Measurements from ENCODE around the gene GMPPA.

The GMPPA gene

DNA sequence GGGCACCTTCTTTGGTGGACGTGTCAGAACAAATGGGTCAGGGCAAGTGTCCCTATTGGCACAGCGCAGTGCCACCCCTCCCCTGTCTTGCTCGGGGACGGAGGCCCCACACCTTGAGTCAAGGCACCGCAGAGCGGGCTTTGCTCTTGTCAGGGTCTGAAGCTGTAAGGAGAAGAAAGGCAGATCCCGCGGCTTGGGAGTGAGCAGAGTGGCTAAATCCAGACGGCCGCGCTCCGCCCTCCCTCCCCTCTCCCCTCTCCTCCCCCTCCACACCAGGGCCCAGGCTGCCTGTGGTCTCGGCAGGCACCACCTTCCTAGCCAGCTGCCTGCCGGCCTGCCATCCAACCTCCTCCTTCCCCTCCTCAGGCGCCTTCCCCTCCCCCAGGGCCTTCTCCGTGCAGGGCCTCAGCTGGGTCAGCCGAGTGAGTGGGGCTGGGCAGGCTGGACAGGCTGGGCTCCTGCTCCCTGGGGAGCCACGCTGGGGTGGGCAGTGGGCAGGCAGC is 38.2 kb upstream of the GMPPA start:
- peak overlapping the region; percentile 5 for H3K4me3 ChIP-seq (ENCODE audit: extremely low read depth, insufficient read depth, low read length, poor library complexity, severe bottlenecking)
- H3K4me1 ChIP-seq (ENCODE audit: control insufficient read depth, insufficient read depth, low read length, poor library complexity, severe bottlenecking): peaks cover 45% of the 10 kb centered on the region
- no peaks in the 10 kb centered on the region for H3K9me3 ChIP-seq (ENCODE audit: control insufficient read depth, low read length)
- peak overlapping the region; percentile 75 for H3K27ac ChIP-seq (ENCODE audit: low read depth, low read length, severe bottlenecking)
- peaks cover 30% of the 10 kb centered on the region for H3K36me3 ChIP-seq (ENCODE audit: control insufficient read depth, insufficient read depth, low read length)
- WGBS, 2 experiments (ENCODE audit: insufficient coverage in 2 of 2): 15 to 16% methylated on average over 6 to 10 of the region's 18 CpGs

DNA sequence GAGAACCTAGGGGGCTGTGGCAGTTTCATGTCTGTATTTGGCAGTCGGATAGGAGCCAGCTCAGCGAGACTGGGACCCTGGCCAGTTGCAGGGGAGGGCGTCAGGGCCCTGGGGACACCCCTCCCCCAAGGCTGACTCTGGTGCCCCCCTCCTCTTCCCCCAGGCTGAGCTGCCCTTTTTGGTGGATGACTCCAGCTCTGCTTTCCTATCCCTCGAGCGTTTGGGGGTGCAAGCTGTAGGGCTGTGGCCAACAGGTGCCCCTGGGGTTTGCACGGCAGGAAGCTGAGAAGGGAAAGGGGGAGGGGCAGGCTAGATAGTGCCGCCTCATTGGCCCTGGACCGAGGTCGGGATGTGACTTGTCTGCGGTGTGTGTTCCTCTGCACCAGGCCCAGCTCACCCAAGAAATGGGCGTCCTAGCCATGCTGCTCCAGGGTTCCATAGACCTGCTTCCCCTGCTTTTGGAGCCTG is 37.6 kb upstream of the GMPPA start:
- 42 to 47% methylated on average over 6 to 8 of the region's 11 CpGs for WGBS, 2 experiments (ENCODE audit: insufficient coverage in 2 of 2)
- H3K27ac ChIP-seq (ENCODE audit: low read depth, low read length, severe bottlenecking): peak overlapping the region; percentile 75
- peak overlapping the region; percentile 5 for H3K4me3 ChIP-seq (ENCODE audit: extremely low read depth, insufficient read depth, low read length, poor library complexity, severe bottlenecking)
- H3K4me1 ChIP-seq (ENCODE audit: control insufficient read depth, insufficient read depth, low read length, poor library complexity, severe bottlenecking): peaks cover 45% of the 10 kb centered on the region
- H3K36me3 ChIP-seq (ENCODE audit: control insufficient read depth, insufficient read depth, low read length): peaks cover 27% of the 10 kb centered on the region
- H3K9me3 ChIP-seq (ENCODE audit: control insufficient read depth, low read length): no peaks in the 10 kb centered on the region

DNA sequence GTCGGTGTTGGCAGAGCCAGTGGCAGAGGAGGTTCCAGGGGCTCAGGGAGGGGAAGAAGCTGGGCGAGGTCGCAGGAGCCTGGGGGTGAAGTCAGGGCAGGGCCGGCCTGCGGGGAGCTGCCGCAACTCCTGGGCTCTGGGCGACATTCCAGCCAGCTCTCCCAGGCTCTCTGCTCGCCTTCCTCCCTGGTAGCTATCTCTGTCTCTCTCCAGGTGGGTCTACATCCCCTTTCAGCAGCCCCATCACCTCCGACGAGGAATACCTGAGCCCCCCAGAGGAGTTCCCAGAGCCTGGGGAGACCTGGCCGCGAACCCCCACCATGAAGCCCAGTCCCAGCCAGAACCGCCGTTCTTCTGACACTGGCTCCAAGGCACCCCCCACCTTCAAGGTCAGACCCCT is 37.0 kb upstream of the GMPPA start:
- Histone ChIP-seq H3K9me3 (ENCODE audit: control insufficient read depth, low read length) (no peaks in the 10 kb centered on the region), H3K27ac (ENCODE audit: low read depth, low read length, severe bottlenecking) (no peak overlapping the region), H3K4me1 (ENCODE audit: control insufficient read depth, insufficient read depth, low read length, poor library complexity, severe bottlenecking) (peaks cover 46% of the 10 kb centered on the region), H3K4me3 (ENCODE audit: extremely low read depth, insufficient read depth, low read length, poor library complexity, severe bottlenecking) (no peak overlapping the region), H3K36me3 (ENCODE audit: control insufficient read depth, insufficient read depth, low read length) (peaks cover 29% of the 10 kb centered on the region)
- WGBS, 2 experiments (ENCODE audit: insufficient coverage in 2 of 2): 87 to 92% methylated on average over 7 to 14 of the region's 14 CpGs

DNA sequence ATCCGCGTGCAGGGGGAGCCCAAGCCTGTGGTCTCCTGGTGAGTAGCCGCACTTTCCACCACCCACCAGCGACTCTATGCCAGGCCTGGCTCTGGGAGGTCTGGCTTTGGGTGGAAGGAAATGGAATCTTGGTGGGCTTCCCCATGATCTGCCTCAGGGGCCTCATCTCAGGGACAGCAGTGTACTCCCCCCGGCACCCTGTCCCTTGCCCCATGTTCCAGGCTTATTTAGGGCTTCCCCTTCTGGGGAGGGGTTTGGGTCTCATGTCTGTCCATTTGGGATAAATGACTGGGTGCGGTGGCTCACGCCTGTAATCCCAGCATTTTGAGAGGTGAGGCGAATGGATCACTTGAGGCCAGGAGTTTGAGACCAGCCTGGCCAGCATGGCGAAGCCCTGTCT is 36.3 kb upstream of the GMPPA start:
- no peaks in the 10 kb centered on the region for H3K9me3 ChIP-seq (ENCODE audit: control insufficient read depth, low read length)
- H3K27ac ChIP-seq (ENCODE audit: low read depth, low read length, severe bottlenecking): no peak overlapping the region
- no peak overlapping the region for H3K4me3 ChIP-seq (ENCODE audit: extremely low read depth, insufficient read depth, low read length, poor library complexity, severe bottlenecking)
- peaks cover 36% of the 10 kb centered on the region for H3K36me3 ChIP-seq (ENCODE audit: control insufficient read depth, insufficient read depth, low read length)
- peaks cover 52% of the 10 kb centered on the region for H3K4me1 ChIP-seq (ENCODE audit: control insufficient read depth, insufficient read depth, low read length, poor library complexity, severe bottlenecking)
- 80% methylated on average over 4 to 5 of the region's 9 CpGs for WGBS, 2 experiments (ENCODE audit: insufficient coverage in 2 of 2)

DNA sequence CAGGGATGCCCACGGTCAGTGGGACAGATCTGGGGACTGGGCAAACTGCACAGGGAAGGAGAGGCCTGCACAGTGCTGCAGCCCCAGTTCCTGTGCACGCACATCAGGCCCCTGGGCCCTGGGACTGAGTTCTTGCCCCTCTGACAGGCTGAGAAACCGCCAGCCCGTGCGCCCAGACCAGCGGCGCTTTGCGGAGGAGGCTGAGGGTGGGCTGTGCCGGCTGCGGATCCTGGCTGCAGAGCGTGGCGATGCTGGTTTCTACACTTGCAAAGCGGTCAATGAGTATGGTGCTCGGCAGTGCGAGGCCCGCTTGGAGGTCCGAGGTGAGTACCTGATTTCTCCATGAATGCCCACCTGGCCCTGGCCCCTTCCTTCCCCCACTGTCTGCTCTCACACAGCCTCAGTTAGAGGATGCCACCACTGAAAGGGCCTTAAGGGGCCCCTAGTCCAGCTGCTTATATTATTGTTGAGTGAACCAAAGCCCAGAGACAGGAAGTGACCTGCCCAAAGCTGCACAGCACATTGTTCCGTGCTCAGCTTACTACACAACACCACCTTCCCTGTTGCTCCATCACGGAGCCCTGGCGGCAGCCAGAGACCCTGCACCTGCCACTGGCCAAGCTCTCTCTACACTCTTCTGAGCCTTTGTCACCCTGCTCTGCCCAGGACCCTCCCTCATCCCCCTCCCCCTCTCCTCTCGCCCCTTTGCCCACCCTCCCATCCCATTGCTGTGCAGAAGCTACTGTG is 34.2 kb upstream of the GMPPA start:
- no peak overlapping the region for H3K4me3 ChIP-seq (ENCODE audit: extremely low read depth, insufficient read depth, low read length, poor library complexity, severe bottlenecking)
- no peaks in the 10 kb centered on the region for H3K9me3 ChIP-seq (ENCODE audit: control insufficient read depth, low read length)
- H3K36me3 ChIP-seq (ENCODE audit: control insufficient read depth, insufficient read depth, low read length): peaks cover 42% of the 10 kb centered on the region
- peaks cover 43% of the 10 kb centered on the region for H3K4me1 ChIP-seq (ENCODE audit: control insufficient read depth, insufficient read depth, low read length, poor library complexity, severe bottlenecking)
- no peak overlapping the region for H3K27ac ChIP-seq (ENCODE audit: low read depth, low read length, severe bottlenecking)
- 94 to 96% methylated on average over 20 of the region's 21 CpGs for WGBS, 2 experiments (ENCODE audit: insufficient coverage in 2 of 2)

DNA sequence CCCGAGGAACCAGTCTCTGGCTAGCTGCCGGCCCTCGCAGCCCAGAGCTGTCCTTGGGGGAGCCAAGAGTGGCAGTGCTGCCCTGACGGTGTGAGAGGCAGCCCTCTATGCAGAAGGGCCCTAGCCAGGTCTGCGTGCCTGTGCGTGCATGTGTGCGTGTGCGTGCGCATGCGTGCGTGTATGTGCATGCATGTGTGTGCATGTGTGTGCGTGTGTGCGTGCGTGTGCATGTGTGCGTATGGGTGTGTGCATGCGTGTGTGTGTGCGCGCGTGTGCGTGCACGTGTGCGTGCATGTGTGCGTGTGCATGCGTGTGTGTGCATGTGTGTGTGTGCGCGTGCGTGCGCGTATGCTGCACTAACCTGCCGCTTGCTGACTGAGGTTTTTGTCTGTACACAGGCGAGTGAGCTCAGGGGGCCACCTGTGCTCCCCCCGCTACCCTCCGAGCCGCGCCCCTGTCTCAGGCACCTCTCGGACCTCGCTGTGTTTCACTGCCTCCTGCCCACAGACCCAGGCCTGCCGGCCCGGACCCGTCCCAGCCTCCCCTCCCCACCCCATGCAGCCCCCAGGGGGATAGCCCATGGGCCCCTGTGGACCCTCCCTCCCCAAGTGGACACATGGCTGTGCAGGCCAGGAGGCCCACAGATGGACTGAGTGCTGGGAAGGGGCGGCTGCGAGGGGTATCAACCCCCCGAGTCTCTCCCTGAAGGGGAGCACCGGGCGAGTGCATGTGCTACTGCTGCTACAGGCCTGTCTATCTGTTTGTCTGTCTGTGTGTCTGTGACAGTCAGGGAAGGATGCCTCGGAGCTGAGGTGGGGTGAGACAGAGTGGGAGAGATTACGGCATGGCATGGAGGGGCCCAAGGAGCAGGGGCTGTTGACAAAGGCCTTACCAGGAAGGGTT is 32.8 kb upstream of the GMPPA start:
- peaks cover 42% of the 10 kb centered on the region for H3K36me3 ChIP-seq (ENCODE audit: control insufficient read depth, insufficient read depth, low read length)
- H3K27ac ChIP-seq (ENCODE audit: low read depth, low read length, severe bottlenecking): no peak overlapping the region
- no peaks in the 10 kb centered on the region for H3K9me3 ChIP-seq (ENCODE audit: control insufficient read depth, low read length)
- H3K4me1 ChIP-seq (ENCODE audit: control insufficient read depth, insufficient read depth, low read length, poor library complexity, severe bottlenecking): peaks cover 32% of the 10 kb centered on the region
- no peak overlapping the region for H3K4me3 ChIP-seq (ENCODE audit: extremely low read depth, insufficient read depth, low read length, poor library complexity, severe bottlenecking)
- 92 to 94% methylated on average over 42 to 47 of the region's 47 CpGs for WGBS, 2 experiments (ENCODE audit: insufficient coverage in 2 of 2)

DNA sequence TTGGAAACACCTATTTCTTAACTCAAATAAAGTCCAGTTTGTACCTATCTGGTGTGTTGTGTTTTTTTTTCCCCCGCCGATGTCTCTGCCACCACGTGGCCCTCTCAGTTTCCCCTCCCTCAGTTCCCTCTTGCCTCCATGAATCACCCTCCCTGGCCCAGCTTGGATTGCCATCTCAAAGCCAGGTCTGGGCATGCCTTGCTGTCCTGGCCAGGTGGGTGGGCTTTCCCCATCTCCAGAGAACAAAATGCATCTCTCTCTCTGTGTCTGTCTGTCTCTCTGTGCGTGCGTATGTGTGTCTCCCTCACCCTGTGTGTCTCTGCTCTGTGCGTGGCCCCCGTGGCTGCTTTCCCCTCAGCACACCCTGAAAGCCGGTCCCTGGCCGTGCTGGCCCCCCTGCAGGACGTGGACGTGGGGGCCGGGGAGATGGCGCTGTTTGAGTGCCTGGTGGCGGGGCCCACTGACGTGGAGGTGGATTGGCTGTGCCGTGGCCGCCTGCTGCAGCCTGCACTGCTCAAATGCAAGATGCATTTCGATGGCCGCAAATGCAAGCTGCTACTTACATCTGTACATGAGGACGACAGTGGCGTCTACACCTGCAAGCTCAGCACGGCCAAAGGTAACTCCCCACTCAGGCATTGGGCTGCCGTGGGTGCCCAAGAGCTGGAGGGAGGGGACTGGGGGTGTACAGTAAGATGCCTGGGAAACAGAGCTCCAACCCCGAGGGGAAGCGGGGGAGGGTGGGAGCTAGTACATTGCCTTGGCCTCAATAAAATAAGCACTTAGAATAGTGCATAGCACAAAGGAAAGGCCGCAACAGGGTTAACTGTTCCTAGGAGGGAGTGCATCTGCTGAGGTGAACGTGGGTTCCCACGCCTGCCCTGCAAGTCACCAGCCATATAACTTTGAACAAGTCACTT is 31.6 kb upstream of the GMPPA start:
- Histone ChIP-seq H3K36me3 (ENCODE audit: control insufficient read depth, insufficient read depth, low read length) (peaks cover 38% of the 10 kb centered on the region), H3K4me1 (ENCODE audit: control insufficient read depth, insufficient read depth, low read length, poor library complexity, severe bottlenecking) (peaks cover 22% of the 10 kb centered on the region), H3K9me3 (ENCODE audit: control insufficient read depth, low read length) (no peaks in the 10 kb centered on the region), H3K27ac (ENCODE audit: low read depth, low read length, severe bottlenecking) (no peak overlapping the region), H3K4me3 (ENCODE audit: extremely low read depth, insufficient read depth, low read length, poor library complexity, severe bottlenecking) (no peak overlapping the region)
- WGBS, 2 experiments (ENCODE audit: insufficient coverage in 2 of 2): 91 to 95% methylated on average over 26 to 27 of the region's 28 CpGs

DNA sequence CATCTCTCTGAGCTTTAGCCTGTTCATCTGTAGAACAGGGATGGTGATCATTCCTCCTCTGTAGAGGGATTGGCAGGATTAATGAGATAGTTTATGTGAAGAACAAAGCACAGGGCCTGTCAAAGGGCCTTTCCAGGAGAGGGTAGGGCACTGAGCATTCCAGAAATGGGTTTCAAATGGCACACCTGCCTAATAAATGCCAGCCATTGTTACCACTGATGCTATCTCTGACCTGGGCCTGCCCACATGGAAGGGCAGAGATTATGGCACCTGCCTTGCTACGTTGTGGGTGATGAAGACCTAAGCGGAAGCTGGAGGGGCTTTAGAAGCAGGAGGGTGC is 31.0 kb upstream of the GMPPA start:
- Histone ChIP-seq H3K36me3 (ENCODE audit: control insufficient read depth, insufficient read depth, low read length) (peaks cover 31% of the 10 kb centered on the region), H3K27ac (ENCODE audit: low read depth, low read length, severe bottlenecking) (no peak overlapping the region), H3K4me3 (ENCODE audit: extremely low read depth, insufficient read depth, low read length, poor library complexity, severe bottlenecking) (no peak overlapping the region), H3K4me1 (ENCODE audit: control insufficient read depth, insufficient read depth, low read length, poor library complexity, severe bottlenecking) (peaks cover 22% of the 10 kb centered on the region), H3K9me3 (ENCODE audit: control insufficient read depth, low read length) (no peaks in the 10 kb centered on the region)
- 100% methylated on average over 2 of the region's 2 CpGs for WGBS, 2 experiments (ENCODE audit: insufficient coverage in 2 of 2)

DNA sequence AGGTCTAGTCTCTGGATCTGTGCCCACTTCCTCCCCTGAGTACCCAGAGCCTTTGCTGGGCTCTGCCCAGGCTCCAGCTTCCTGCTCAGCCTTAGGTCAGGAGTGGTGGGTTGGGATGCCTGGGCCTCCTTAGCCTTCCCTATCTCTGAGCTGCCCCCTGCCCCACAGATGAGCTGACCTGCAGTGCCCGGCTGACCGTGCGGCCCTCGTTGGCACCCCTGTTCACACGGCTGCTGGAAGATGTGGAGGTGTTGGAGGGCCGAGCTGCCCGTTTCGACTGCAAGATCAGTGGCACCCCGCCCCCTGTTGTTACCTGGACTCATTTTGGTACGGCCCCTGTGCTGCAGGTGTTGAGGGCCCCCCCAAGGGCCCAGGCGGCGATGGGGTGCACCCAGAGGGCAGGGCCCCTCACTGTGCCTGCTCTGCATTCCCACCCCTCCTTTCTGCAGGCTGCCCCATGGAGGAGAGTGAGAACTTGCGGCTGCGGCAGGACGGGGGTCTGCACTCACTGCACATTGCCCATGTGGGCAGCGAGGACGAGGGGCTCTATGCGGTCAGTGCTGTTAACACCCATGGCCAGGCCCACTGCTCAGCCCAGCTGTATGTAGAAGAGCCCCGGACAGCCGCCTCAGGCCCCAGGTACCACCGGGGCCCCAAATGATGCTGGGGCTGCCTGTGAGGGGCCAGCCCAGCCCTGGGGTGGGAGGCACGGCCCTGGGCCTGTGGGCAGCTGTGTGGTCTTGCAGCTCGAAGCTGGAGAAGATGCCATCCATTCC is 30.1 kb upstream of the GMPPA start:
- H3K36me3 ChIP-seq (ENCODE audit: control insufficient read depth, insufficient read depth, low read length): peaks cover 28% of the 10 kb centered on the region
- 98 to 99% methylated on average over 13 to 23 of the region's 23 CpGs for WGBS, 2 experiments (ENCODE audit: insufficient coverage in 2 of 2)
- H3K27ac ChIP-seq (ENCODE audit: low read depth, low read length, severe bottlenecking): no peak overlapping the region
- peaks cover 22% of the 10 kb centered on the region for H3K4me1 ChIP-seq (ENCODE audit: control insufficient read depth, insufficient read depth, low read length, poor library complexity, severe bottlenecking)
- H3K9me3 ChIP-seq (ENCODE audit: control insufficient read depth, low read length): no peaks in the 10 kb centered on the region
- no peak overlapping the region for H3K4me3 ChIP-seq (ENCODE audit: extremely low read depth, insufficient read depth, low read length, poor library complexity, severe bottlenecking)
